HG02678 (cell line): ENCODE data around the gene TATDN2.

ENCODE experiments used
- ATAC-seq: cut with Tn5 transposase; IDR thresholded peaks from one replicate; pipeline ENCODE4 v1.9.1; 2021; ENCODE audit warnings: mild to moderate bottlenecking, moderate library complexity; ENCODE audit not compliant: unreplicated experiment

Gene TATDN2, protein sequence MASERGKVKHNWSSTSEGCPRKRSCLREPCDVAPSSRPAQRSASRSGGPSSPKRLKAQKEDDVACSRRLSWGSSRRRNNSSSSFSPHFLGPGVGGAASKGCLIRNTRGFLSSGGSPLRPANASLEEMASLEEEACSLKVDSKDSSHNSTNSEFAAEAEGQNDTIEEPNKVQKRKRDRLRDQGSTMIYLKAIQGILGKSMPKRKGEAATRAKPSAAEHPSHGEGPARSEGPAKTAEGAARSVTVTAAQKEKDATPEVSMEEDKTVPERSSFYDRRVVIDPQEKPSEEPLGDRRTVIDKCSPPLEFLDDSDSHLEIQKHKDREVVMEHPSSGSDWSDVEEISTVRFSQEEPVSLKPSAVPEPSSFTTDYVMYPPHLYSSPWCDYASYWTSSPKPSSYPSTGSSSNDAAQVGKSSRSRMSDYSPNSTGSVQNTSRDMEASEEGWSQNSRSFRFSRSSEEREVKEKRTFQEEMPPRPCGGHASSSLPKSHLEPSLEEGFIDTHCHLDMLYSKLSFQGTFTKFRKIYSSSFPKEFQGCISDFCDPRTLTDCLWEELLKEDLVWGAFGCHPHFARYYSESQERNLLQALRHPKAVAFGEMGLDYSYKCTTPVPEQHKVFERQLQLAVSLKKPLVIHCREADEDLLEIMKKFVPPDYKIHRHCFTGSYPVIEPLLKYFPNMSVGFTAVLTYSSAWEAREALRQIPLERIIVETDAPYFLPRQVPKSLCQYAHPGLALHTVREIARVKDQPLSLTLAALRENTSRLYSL

DNA sequence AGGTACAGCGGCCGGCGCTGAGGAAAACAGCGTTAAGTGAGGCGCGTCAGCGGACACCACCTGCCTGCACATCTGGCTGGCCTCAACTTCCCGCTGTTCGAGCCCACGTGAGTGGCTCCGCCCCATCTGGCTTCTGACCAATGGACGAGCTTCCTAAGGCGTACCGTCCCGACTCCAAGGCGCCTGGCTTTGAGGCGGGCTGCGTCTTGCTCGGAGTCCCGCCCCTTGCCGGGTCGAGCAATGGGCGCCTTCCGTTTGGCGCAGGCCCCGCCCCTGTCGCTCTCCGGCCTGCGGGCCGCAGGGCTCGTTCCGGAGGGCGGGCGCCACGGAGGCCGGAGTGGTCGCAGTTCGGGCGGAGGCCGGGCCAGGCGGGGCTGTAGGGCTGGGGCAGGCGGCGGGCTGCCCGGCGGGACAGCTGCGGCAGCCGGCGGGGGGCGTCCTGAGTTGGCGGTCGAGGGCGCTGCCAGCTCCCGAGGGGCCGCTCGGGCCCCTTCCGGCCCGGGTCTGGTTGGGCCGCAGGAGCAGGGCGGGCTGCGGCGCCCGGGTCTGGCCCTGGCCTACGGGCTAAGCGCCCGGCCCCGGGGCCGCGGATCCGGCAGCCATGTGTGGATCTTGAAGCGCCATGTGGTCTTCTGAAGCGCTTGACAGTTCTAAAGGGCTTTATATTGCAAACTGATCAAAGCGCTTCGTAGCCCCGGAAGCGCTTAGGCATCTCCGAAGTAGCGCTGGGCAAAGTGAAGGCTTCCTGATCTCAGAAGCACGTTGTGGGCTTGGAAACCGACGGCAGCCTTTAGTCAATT, at the start of gene TATDN2:
Gene TATDN2 (plus strand): TSS at position 276 of the 800 bp plus-strand sequence. CDS start 742 bp downstream, outside the sequence.
- ATAC-seq = peak; percentile 95

DNA sequence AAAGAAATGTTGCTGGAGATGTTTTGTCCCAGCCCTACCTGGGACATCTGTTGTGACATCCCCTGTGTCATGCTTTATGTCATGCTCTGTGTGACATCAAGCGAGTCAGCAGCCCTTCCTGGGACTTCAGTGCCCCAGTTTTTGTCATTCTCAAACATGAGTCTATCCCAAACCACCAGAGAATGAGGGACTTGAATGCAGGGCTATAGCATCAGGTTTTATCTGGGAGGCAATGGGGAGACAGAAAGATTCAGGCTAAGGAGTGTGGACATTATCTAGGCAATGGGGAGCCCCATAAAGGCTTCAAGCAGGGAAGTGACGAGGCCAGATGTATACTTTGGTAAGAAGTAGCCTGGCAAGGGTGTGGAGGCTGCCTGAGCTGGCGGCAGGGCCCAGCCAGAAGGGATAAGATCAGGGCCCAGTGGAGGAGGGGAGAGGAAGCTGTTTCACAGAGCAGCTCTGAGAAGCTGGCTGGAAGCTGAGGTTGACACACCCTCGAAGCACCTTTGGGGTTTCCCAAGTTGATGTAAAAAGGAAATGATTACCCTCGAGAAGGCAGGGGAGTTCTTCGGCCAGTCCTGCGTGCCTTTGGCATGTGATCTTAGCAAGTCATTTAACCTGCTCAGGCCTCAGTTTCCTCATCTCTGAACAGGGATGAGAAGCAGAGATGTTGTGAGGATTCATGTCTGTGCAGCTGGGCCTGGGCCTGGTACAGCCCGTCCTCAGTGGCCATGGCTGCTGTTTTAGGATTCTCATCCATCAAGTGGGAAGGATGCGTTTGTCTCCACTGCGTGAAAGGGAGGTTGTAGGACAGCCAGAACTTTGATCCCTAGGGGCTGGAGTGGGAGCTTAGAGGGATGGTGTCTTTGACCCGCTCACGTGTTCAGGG, 49.3 kb upstream of the TATDN2 start:
- peak; percentile 80 for ATAC-seq

DNA sequence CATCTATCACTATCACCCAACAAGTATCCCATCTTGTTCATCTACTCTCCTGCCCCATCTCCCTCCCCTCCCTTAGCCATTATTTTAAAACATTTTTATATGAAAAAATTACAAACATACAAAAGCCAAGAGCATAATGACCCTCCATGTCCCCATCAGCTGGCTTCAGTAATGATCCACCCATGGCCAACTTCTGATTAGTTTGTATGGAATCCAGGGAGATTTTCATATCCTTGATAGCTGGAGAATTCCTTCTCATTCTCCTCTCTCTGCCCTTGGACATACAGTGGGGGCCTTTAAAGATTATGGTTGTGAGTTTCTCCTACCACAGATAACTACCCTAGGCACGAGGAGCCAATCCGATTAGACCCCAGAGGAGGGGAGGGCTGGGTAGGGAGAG, 43.3 kb upstream of the TATDN2 start:
- ATAC-seq = no peak

DNA sequence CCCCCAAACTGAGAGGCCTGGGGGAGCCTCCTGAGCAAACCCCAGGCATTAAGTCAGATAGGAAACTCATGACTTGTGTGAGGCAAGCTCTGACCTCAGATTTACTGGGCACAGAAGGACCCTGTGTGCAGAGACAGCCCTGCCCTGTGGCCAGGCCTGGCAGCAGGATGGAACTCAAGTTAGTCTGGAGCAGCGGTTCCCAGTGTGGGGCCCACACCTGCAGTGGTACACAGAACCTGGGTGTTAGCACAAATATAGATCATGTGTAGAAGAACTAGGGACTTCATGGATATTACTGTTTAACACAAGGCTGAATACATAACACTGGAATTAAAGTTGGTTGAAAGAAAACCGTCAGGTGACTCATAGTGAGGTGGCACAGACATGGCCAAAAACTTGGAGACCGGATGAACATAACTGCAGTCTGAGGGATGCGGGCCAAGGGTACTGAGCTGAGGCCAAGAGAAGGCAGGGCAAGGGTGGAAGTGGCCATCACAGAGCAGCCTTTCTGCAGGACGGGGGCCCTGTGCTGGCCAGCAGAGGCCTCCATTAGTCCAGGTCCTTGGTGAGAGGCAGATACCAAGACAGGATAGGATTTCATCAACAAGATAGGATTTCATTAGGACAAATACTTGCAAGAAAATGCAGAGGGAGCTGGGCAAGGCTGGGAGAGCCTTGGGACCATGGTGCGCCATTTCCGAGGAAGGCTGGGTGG, 42.7 kb upstream of the TATDN2 start:
- no peak for ATAC-seq

DNA sequence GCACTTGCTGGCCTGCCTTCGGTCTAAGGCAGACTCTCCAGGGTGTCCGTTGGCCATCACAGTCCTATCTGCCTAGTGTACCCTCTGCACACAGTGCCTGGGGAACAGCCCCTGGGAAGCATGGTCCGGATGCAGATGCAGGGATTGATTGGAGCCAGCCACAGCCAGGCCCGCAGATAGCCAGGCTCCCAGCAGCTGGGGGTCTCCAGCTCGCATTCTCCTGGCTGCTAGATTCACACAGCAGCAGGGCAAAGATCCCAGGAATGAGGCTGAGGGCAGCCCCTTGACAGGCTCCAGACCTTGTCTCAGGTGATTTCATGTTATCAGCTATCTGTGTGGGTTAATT, 42.1 kb upstream of the TATDN2 start:
- no peak for ATAC-seq

DNA sequence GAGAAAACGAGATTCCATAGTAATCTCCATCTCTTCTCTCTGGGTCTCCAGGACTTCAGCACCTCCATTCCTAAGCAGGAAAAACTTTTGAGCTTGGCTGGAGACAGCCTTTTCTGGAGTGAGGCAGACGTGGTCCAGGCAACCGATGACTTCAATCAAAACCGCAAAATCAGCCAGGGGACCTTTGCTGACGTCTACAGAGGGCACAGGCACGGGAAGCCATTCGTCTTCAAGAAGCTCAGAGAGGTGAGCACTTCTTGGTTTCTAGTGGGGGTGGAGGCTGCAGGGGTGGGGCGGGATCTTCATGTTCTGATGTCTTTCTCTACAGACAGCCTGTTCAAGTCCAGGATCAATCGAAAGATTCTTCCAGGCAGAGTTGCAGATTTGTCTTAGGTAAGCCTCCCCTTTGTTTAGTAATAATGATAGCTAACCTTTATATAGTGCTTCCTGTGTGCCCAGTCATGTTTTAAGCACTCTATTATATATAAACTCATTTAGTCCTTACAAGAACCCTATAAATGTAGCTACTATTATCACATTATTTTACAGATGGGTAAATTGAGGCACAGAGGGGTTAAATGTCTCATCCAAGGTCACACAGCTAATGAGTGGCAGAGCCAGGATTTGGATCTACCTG, 35.0 kb upstream of the TATDN2 start:
- ATAC-seq = no peak

DNA sequence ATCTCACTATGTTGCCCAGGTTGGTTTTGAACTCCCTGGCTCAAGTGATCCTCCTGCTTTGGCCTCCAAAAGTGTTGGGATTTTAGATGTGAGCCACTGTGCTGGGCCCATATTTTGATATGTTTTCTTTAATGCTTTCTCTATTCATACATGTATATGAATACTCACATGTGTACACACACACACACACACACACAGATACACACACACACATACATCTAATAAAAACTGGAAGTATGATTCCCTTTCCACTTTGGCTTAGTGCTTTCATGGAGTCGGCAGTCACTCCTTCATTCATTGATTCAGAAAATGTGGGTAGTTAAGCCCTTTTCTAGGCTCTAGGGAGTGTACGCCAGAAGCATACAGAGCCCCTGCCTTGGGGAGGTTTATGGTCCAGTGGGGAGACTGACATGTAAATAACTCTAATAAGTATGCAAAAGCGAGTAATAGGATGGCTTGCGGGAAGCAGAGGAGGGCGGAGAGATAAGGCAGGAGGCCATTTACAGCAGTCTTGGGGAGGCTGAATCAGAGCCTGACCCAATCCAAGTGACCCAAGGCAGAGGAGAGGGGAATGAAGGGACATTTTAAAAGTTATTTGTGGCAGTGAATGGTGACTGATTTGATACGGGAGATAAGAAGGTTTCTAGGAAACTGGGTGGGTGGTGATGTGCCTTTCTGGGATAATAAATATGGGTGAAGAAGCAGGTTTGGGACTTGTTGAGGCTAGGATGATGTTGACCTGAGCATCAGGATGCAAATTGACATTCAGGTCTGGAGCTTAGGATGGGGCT, 32.5 kb upstream of the TATDN2 start:
- ATAC-seq = no peak

DNA sequence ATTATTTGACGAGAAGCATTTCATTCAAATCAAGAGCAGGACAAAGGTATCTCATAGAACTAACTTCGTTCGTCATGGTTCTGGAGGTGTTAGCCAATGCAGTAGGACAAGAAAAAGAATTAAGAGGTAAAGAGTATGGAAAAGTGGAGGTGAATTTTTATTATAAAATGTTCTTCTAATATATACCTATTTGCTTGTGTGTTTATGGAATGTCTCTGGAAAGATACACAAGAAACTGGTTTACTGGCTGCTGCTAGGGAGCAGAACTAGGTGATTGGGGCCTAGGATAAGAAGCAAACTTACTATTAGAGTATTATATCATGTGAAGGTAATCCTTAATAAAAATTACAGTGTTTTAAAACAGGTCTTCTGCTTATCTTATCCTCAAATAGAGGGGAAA, 30.9 kb upstream of the TATDN2 start:
- ATAC-seq = no peak

DNA sequence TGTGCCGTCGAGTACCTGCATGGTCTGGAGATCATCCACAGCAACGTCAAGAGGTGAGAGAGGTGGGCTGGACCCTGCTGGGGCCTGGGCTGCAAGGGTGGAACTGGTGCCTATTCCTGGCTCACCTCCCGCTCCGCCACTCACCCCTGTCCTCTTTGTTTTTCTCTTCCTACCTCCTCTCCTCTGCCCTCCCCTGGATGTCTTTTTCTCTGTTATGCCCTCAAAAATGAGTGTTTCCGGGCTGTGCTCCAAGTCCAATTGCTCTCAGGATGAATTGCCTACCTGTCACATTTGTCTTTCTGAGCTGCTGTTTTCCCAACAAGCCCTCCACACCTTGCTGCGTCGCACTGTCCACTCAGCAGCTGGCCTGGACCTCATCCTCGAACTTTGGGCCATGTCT, 28.5 kb upstream of the TATDN2 start:
- ATAC-seq = no peak

DNA sequence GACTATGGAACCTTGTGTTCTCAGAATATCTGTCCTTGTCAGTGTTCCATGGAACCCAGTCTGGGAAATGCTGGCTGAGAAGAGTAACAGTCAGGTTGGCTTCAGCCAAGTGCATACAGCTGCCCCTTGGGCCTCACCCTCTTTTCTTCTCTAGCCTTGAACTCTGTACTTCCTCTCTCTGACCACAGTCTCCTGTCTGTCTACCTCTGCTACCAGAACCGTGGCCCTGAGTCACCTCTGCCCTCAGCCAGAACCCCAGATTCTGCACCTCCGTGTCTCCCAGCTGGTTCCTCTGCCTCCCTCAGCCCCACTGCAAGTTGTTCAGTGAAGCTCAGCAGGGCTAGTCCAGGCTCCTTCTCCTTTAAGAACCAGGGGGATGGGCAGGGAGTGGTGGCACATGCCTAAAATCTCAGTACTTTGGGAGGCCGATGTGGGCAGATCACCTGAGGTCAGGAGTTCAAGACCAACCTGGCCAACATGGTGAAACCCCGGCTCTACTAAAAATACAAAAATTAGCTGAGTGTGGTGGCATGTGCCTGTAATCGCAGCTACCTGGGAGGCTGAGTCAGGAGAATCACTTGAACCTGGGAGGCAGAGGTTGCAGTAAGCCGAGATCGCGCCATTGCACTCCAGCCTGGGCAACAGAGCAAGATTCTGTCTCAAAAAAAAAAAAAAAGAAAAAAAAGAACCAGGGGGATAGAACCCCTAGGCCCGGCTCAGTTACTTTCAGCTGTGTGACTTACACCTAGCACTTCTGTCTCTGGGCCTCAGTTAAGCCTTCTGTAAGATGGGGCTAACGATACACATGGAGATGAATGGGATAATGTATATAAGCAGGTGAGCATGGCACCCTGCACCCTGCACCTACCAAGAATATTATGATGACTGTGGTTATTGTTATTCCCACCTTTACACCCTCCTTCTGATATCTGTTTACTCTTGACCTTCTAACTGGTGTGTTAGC, 24.3 kb upstream of the TATDN2 start:
- ATAC-seq = peak; percentile 56

DNA sequence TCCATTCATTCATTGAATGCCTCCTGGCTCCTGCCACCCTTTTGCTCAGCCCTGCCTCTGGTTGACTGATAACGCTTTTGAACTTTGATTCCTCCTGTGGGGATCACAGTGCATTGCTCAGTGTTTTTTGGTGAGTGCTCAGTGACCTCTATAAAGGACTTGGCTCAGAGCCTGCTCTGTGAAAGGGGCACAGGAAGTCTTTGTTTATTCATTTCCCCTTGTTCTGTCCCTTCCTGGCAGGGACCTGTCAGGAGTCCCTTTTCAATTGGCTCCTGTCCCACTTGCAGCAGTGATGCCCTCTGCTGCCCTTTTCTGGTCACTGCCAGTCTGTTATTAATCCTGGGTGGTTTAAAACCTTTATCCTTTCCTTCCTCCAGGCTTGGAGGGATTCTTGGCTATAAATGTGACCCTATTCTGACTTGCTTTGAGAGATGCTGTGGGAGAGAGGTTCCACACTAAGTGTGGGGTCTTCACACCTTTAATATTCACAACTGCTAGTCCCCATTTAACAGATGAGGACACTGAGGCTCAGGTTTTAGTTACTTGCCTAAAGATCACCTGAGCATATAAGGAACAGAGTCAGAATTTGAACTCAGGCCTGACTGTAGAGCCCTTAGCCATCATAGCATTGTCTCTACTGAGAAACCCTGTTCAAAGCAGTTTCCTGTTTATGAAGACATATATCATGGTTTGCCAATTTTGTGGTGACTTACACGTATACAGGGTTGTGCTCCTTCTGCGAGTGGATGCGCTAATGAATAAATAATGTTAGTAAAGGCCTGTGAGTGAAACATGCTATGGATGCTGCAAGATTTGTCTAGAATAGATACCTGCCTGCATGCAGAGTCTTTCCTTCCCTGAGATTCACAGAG, 23.2 kb upstream of the TATDN2 start:
- peak; percentile 38 for ATAC-seq

DNA sequence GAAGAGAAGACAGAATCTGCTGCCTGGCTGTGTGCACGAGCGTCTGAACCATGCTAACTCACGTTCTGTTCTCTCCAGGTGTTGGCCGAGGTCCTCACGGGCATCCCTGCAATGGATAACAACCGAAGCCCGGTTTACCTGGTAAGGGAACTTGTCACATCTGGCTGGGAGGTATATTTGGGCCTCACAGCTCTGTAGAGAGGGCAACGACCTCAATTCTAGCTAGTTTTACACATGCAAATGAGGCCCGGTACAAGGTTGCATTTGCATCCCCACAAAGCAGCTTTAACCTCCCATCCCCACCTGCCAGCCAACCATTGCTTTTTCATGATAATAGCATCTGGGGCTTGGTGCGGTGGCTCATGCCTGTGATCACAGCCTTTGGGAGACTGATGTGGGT, 22.0 kb upstream of the TATDN2 start:
- no peak for ATAC-seq

DNA sequence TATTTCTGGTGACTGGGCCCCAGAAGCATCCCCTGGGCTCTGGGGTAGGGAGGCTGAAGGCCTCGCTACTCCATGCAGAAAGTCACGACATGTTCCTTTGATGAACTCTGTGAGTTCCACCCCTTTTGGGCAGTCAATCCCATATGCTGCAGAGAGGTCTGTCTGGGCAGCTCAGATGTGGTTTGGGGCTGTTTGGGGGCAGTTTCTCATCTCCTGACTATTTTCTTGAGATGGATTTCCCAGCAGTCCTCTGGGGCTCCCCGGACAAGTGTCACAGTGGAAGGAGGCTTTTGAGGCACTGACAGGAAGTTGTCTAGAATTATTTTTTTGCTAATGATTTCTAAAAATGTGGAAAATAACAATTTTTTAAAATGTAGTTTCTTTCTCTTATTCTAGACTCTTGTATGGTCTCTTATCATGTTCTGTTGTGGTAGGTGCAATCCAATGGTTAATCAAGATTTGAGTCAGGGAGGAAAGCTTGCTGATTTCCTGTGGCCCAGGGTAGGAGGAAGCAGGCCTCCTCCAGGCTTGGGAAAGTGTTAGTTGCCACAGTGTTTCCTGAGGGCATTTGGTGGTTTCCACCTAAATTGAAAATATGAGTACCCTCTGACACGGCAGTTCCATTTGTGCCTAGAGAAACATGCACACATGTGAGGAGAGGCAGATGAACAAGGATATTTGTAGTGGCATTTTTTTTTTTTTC, 19.9 kb upstream of the TATDN2 start:
- ATAC-seq = no peak

DNA sequence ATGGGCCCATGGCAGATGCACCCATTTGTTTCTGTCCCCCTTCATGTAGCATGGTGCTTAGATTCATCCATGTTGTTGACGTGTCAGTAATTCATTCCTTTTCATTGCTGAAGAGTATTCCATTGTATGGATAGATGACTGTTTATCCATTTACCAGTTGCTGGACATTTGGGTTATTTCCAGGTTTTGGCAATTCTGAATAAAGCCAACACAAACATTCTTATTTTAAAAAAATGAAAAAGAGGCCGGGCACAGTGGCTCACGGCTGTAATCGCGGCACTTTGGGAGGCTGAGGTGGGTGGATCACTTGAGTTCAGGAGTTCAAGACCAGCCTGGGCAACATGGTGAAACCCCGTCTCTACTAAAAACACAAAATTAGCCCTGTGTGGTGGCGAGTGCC, 18.7 kb upstream of the TATDN2 start:
- no peak for ATAC-seq

DNA sequence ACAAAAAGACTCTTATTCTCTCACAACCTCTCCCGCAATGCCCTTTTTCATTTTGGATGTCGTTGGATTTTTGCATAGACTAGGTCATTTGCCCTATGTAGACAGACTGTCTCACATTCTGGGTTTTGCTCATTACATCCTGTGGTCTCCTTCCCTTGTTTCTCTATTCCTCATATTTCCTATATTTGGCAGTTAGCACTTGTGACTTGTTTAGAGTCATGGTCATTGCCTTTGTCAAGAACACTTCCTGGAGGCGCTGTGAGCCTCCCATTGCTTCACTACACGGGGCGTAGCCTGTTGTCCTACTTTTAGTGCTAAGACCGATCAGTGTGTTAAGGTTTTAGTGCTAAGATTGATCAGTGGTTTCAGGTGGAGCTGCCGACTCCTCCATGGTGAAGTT, 16.1 kb upstream of the TATDN2 start:
- no peak for ATAC-seq

DNA sequence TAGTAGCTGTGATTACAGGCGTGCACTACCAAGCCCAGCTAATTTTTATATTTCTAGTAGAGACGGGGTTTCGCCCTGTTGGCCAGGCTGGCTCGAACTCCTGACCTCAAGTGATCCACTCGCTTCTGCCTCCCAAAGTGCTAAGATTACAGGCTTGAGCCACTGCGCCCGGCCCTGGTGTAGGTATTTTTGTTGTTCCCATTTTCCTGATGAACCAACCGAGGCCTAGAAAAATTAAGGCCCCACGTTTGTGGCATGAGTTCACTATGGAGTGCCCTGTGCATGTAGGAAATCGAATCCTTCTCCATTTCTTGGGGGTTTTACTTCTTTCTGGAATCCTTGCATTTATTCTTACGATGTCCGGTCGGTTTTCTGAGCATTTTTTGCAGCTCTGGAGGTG, 14.3 kb upstream of the TATDN2 start:
- no peak for ATAC-seq
